PFSK-1 (cell line): ENCODE measurements around the gene BMP8B.

Experiments used
- FOXP2 ChIP-seq: optimal IDR thresholded peaks from 2 replicates; pipeline ENCODE3; 2011; ENCODE audit warnings: borderline replicate concordance, control low read depth, inconsistent platforms; ENCODE audit not compliant: insufficient read depth; ENCODE audit errors: extremely low read length, extremely low read depth
- POLR2AphosphoS5 ChIP-seq: IDR thresholded peaks from 2 replicates; pipeline ENCODE4 v1.6.1; 2012; ENCODE audit warnings: low read depth, mild to moderate bottlenecking, control low read depth, low read length, moderate library complexity
- REST ChIP-seq, 2 experiments: IDR thresholded peaks; 2 replicates each; pipeline versions ENCODE4 v1.6.1 to v1.8.0; 2011 to 2012; ENCODE audit warnings: low read depth in 2 of 2, low read length in 2 of 2, control low read depth in 1 of 2, inconsistent platforms in 1 of 2, mild to moderate bottlenecking in 1 of 2, moderate library complexity in 1 of 2; ENCODE audit not compliant: insufficient read depth in 1 of 2
- SIN3A ChIP-seq: IDR thresholded peaks from 2 replicates; pipeline ENCODE4 v1.6.1; 2012; ENCODE audit warnings: mild to moderate bottlenecking, low read length, moderate library complexity, borderline replicate concordance; ENCODE audit not compliant: insufficient read depth
- TAF1 ChIP-seq: IDR thresholded peaks from 2 replicates; pipeline ENCODE4 v1.6.1; 2012; ENCODE audit warnings: low read length, control low read depth, borderline replicate concordance; ENCODE audit not compliant: insufficient read depth

The BMP8B gene

DNA sequence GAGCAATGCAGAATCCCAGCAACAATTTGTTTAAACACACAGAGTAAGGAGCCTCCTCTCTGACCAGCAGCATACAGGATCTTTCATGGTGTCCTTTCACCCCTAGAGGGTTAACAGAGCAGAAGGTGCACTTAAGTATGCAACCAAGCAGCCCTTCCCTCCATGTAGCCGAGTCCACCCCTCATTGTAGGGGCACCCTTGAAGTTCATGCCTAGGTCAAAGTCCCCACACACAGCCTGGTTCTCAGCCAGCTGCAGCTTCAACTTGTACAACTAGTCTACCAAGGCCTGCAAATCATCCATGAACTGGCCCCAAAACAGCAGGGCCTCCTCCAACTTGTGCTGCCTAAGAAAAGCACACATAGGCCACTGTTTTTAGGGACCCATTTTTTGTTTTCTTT lies 7.0 kb upstream of the BMP8B start:
- TF ChIP-seq REST (IDR thresholded peaks at IDR 0.05; ENCODE audit: insufficient read depth in 1 of 2, low read depth in 2 of 2, low read length in 2 of 2) (no peak), POLR2AphosphoS5 (no peak), SIN3A (no peak), TAF1 (no peak), FOXP2 (no peak)

DNA sequence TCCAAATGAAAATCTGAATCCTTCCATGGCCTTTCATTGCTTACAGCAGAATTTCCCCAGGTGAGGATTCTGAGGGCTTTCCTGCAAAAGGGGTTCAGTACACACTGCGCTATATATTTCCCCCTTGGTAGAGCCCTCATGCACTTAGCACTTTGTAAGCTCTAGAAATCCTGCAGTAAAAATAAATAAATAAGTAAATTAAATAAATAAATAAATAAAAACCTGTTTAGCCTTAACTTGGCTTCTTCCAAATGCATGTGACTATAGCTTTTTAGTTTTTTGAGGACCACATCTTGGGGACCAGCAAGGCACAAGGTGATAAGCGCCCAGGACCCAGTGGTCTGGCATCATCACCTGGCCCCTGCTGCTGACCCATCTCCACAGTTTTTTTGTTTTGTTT lies 3.2 kb upstream of the BMP8B start:
- no peak for TF ChIP-seq TAF1
- no peak for TF ChIP-seq SIN3A
- TF ChIP-seq POLR2AphosphoS5, result no peak
- no peak for TF ChIP-seq REST (IDR thresholded peaks at IDR 0.05; ENCODE audit: insufficient read depth in 1 of 2, low read depth in 2 of 2, low read length in 2 of 2)
- no peak for TF ChIP-seq FOXP2

DNA sequence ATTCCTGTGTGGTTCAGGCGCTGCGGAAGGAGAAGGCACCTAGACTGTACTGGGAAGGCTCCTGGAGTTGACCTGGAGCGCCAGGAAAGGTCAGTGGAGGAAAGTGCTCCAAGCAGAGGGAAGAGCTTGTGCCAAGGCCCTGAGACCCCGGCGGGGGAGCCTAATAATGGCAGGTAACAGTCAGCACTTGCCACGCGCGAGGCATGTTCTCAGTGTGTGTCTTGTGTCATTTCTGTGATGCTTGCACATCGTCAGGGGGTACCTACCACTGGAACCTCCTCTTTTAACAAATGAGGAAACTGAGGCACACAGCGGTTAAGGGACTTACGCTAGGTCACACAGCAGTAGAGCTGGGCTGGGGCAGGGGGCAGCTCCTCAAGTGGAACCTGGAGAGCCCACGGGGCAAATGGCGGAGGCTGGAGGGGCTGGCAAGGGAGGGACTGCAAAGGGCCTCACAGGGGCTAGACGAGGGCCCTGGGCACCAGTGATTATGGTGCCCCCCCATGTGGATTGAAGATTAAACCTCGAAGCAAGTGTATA lies 976 bp upstream of the BMP8B start:
- TF ChIP-seq FOXP2 (no peak), REST (IDR thresholded peaks at IDR 0.05; ENCODE audit: insufficient read depth in 1 of 2, low read depth in 2 of 2, low read length in 2 of 2) (no peak), POLR2AphosphoS5 (no peak), SIN3A (no peak), TAF1 (no peak)

GRCh38 chr1:39788426-39788757 lies 273 bp downstream of the BMP8B start:
- TF ChIP-seq REST (IDR thresholded peaks at IDR 0.05; ENCODE audit: insufficient read depth in 1 of 2, low read depth in 2 of 2, low read length in 2 of 2) (no peak), SIN3A (no peak), FOXP2 (no peak), TAF1 (no peak), POLR2AphosphoS5 (no peak)

DNA sequence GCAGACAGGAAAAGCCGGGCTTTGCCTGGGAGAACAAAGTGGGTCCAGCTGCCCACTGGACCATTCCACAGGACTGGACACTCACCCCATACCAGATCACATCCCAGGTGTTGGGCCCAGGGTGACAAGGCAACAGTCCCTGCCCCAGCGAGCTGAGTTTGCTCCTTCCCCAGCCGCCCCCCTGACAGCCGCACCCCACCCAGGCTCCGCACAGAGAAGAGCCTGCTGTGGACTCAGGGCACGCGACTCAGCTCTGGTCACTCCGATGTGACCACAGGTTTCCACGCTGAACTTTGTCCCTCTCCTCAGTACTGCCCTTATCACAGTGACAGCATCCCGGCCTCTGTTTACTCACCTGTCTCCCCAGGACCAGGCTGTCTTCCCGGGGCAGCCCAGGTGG lies 1.2 kb downstream of the BMP8B start:
- no peak for TF ChIP-seq SIN3A
- TF ChIP-seq POLR2AphosphoS5, result no peak
- no peak for TF ChIP-seq TAF1
- TF ChIP-seq REST (IDR thresholded peaks at IDR 0.05; ENCODE audit: insufficient read depth in 1 of 2, low read depth in 2 of 2, low read length in 2 of 2), result no peak
- TF ChIP-seq FOXP2, result no peak
